GM21723 (cell line): ENCODE data around the gene PLXNA4.

Experiments used
- ATAC-seq: cut with Tn5 transposase; IDR thresholded peaks from one replicate; pipeline ENCODE4 v1.9.1; 2021; ENCODE audit warnings: mild to moderate bottlenecking, moderate library complexity; ENCODE audit not compliant: unreplicated experiment

PLXNA4 gene

DNA sequence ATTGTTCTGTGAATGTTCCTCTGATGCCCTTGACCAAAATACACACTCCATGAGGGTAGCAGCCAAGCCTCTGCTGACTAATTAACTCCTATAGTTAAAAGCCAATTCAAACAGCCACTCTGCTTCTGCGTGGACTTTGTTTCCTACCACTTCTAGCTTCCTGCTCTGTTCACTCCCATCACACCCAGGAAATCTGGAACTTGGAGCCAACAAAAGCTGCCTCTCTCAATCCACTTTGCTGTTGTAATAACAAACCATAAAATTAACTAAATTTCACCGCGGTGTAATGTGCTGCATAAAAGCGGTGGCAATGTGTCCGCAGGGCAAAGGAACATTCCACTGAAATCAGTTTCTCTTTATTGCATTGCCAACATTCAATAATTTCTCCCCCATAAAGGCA is 239.5 kb downstream of the PLXNA4 start:
- ATAC-seq = no peak

DNA sequence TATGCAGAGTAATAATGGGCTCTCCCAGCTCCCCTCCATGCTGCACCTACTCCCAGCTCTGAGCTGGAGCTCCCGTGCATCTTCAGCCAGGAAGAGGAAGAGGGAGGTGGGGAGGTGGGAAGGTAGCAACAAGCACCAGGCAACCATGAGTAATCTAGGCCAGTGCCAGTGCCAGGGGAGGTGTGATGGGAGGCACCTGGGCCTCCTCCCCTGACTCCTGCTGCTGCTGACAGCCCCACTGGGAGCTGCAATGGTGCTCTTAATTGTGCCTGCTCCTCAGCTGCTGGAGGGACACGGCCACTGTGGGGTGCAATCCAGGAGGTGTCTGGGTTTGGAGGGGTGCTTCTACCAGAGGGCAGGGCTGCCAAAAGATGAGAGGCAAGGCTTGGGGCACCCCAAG is 243.0 kb downstream of the PLXNA4 start:
- ATAC-seq = no peak

DNA sequence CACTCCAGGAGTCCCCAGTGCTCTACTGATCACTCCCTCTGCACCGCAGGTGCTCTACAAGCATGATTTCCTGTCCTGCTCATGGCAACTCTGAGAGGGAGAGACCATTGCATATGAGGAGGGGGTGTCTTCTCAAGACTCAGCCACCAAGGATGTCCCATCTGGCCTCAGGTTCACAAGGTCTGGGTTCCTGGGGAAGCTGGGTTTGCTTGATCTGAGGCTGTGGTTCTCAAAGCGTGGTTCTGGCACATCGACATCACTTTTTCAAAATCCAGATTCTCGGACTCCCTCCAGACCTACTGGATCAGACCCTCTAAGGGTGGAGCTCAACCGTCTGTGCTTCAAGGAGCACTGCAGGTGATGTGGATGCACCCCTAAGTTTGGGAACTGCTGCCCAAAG is 247.5 kb downstream of the PLXNA4 start:
- ATAC-seq = no peak

DNA sequence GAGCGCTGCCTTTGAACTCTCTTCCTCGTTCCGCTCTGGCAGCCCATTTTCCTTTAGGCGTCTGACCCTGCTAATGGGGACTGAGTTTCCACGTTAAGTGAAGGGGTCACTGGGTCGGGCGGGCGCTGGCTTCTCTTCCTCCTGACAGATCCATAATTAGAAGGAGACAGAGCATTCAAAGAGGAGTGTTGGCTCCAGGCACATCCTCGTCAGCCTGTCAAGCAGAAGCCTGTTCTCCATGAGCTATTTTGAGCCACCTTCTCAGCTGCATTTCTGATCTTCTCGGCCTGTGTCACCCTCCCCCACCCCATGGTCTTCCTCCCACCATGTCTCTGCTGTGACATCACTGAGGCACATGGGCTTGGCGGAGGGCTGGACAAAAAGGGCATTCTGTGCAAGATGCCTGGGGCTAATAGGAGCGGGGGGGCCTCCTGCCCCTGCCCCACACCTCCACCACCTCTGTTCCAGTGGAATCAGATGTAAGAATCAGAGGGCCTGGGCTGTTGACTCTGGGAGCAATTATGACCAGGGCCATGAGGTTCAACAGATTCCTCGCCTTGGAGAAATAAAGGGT is 248.1 kb downstream of the PLXNA4 start:
- ATAC-seq = no peak

DNA sequence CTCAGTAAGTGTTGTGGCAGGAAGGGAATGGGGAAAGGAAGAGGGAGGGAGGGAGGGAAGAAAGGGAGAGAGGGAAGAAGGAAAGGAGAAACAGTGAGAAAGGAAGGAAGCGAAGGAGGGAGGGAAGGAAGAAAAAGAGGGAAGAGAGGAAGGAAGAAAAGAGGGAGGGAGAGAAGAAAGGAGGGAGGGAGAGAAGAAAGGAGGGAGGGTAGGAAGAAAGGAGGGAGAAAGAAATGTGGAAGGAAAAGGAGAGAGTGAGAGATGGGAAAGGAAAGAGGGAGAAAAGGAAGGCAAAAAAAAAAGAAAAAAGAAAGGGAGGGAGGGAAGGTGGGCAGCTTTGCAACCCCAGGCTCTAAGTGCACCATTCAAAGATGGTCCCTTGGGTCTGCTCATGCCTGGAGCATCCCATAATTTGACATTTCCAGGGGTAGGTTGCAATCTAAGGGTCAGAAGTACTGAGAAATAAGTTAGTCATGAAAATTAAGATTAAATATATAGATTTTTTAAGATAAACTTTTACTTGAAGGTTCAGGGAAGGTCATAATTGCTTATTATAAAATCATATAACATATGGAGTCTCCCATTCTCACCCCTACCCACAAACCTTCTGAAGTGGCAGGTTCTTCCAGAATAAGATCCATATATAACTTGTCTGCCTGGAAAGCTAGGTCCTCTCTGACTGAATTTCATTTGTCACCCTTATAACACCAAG is 249.2 kb downstream of the PLXNA4 start:
- no peak for ATAC-seq

DNA sequence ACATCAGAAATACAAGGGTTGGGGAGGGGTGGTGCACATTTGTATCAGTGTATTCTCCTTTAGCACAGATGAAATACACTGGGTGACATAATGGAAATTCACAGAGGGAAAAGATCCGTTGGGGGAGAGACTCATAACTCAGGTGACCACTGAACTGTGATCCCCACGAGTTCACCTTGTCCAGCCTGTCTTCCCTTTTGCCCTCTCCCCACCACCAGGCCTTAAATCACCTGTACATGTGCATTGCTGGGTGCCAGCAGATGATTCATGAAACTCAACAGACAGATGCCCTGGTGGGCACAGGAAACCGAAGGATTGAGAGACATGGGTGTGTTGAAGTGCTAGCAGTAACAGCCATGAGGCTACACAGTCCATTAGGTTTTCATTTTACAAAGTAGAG is 253.3 kb downstream of the PLXNA4 start:
- ATAC-seq = no peak

DNA sequence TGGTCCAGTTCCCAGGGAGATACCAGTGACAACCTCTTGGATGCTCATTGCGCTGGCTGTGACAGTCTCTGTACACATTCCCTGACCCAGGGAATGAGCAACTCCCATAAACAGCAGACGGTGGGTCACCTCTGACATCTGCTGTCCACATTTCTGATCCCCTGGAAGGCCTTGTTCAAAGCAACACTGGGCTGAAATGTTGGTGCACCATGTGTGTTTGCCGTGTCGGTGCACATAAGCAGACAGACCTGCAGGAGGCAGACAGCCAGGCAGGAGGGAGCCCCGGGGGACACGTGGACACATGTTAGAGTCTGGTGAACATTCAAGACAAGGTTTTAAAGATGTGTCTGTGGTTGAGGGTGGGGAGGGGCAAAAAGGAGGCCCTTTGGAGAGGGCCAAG is 254.9 kb downstream of the PLXNA4 start:
- no peak for ATAC-seq

DNA sequence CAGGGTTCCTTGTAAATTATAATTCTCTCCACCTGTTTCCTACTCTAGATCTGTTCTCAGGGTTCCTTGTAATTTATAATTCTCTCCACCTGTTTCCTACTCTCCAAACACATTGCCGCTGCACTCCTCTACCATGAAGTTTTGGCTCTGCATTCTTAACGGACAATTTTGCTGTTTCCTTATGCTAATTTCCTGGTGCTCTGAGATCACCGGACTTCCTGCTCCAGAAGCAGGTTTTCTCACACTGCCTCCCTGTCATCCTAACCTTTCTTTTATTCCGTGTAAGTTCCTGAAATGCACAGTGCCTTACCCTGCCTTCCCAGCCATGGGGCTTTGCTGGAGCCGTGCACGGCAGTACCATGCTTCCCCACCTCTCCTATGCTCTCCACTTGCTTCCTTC is 256.8 kb downstream of the PLXNA4 start:
- ATAC-seq = no peak

DNA sequence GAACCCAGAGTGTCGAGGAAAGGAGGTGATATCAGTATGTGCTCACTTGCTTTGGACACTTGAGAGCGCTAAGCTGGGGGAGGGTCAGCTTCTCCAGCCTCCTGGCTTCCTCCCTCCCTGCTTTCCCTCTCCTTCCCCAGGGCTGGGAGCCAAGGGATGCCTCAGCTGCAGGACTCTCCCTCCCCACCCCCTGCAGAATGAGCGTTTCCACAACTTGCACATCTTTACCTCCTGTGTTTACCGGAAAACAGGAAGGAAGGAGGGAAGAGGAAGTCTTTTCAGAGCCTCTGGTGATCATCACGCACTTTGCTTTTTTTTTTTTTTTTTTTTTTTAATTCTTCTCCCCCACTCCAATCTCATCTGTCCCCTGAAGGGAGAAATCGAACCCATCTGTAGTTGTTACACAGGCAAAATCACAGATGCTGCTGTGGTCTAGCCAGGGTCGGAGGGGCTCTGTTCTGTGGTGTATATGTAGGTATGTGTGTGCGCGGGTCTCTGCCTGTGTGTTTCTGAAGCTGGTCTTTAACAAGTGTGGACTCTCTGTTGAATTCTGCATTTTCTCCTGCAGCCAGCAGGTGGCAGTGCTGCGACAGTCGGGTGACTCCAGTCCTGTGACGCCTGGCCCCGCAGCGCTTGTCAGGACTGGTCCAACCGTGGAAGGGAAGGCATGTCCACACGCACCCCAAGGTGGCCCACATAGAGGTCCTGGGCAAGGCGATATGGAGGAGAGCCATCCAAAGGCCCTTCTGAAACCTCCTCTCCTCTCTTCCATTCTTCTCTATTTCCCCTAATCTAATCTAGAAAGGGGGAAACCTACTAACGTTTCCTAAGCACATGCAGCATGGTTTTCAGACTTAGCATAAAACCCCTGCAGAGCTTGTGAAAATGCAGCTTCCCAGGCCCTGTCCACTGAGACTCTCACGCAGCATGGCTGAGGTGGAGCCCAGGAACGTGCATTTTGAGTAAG is 257.6 kb downstream of the PLXNA4 start:
- peak; percentile 92 for ATAC-seq

DNA sequence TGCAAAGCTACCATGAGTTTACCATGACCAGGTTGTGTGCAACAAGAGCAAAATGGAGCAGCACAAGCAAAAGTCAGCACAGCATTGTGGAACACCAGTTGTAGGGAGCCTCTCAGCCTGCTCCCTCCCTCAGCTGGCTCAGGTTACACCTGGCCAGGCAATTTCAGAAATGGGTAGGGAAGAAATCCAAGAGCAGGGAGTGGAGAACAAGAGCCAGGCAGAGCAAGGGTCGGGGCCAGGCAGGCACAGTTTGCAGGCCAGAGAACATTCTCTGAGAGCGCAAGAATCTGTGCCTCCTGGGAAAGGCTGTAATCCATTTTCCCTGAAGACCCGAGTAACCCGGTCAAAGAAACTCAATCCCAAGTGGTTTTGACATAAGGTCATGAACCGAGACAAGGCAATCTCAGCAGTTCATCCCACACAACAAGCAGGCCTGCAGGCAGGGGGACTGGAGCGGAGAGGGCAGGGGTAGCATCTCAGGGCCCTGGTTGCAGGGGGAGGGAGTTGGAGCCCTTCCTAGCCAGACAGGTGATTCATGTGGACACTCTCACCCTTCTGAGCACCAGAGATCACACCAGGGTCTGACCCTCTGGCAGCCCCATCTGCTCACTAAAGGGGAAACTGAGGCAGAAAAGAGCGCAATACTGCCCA is 258.4 kb downstream of the PLXNA4 start:
- ATAC-seq = no peak

DNA sequence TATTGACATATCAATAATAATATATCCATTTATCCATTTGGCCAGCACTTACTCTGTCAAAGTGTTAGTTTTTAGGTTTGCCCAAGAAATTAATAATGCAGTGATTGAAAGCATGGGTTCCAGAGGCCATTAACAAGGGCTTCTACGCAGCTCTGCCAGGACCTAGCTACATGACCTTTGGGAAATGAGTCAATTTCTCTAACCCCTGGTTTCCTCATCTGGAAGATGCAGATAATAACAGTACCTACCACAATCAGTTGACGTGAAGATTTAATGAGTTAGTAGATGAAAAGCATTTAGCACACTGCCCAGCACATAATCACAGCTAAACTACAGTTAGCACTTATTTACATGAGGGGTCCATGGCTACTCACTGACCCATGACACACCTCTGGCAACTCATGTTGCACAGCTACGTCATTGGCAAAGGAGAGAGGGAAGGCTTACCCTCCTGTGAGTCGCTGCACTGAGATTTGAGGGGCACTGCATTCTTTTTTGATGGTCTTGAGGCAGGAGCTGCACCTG is 263.7 kb downstream of the PLXNA4 start:
- no peak for ATAC-seq

DNA sequence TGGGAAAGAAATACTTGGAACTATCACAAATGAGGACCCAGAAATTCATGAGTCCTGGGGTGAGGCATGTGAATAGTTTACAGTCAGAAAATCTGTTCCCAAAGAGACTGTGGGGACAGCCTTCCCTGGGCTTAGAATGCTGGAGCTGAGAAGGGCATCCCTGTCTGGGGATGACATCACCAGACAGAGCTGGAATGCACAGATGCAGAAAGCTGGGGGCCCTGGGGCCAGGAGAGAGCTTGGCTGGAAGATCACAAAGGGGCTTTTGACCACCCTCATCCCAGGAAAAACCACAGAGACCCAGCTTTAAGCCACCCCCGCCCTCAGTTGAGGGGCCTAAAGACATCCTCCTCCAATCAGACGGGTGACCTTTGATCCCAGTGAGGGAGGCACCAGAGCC is 264.5 kb downstream of the PLXNA4 start:
- ATAC-seq = no peak

DNA sequence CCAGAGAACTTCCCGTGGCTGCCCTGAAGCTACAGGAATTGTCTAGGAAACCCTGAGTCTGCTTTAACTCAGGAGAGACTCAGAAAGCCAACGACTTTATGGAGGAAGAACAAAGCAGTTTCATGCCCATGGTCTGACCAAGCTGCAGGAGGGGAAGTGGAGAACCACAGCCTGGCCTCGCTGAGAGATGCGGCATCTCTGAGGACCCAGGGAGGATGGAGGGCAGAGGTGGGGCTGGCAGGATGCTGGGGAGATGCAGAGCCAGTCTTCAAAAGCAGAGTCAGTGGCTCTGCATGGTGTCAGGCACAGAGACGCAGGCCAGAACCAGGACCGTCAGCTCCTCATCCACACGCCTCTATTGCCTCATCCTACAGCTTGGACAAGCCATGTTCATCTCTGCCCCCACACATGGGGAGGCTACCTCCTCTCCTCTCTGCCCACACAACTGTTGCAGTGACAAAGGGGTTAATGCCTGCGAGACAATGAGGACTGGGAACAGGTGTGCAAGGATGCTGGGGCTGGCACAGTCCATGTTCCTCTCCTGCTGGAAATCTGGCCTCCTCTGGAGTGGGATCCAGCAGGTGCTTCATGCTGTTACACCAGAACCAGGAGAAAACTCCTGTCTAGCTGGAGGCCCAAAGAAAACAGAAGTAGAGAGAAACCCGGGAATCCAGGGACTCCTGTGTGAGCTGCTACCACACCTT is 267.0 kb downstream of the PLXNA4 start:
- no peak for ATAC-seq

DNA sequence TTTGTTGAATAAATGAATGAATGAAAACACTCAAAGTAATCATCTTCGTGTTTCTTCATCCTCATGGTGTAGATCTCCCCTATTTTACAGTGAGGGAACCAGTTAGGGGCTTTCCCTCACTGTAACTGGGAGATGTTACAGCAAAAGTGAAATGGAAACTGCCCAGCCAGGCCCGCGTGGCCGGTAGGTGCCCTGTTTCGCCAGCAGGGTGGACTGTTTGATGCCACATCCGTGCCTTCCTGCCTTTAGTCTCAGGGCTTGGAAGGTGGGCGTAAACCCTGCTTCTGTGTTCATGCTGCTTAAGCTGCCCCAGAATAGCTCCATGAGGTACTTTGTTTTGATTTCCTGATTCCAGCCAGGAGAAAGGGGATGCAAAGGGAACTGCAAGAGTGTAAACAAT is 268.8 kb downstream of the PLXNA4 start:
- no peak for ATAC-seq

DNA sequence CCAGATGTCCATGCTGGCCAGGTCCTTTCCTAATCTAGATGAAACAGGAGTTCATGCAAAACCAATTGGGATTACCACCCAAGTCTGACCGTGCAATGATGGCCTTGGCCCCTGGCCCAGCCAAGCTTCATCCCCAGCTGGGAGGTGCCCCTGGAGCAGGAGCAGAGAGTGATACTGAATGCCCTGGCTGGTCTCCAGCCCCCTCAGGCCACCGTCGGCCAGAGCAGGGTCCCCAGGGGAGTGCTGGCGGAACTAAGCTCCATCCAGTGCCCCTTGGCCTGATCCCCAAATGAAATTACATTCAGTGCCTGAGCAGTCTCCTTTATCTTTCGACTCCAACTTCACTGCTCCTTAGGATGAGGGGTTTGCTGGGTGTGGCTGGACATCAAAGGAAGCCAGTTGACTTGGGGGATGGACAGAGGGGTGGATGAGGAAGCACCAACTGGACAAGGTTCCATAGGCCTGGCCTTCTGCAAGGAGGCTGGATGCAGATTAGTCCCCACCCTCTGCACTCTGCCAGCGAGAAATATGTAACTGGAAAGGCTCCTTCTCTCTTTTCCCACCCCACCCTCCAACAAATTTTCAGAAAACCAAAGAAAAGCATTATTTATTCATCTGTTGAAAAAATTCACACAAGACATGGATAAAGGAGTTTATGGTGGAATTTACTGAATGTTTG is 275.5 kb downstream of the PLXNA4 start:
- no peak for ATAC-seq

DNA sequence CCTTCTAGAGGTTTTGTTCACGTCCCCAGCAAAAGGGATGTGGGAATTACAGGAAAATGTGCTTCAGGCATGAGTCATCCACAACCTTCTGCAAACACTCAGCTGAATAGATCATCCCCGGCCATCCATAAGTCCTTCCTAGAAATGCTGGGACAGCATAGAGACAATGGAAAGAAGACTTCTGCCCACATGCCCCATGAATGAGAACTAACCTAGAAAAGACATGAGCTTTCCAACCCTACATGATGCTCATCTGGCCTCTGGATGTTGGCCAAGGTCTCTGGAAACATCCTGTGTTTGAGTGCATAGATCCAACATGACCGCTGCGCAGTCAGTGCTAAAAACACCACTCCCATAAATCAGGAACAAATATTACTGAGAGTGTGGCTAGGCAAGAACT is 277.5 kb downstream of the PLXNA4 start:
- ATAC-seq = no peak

DNA sequence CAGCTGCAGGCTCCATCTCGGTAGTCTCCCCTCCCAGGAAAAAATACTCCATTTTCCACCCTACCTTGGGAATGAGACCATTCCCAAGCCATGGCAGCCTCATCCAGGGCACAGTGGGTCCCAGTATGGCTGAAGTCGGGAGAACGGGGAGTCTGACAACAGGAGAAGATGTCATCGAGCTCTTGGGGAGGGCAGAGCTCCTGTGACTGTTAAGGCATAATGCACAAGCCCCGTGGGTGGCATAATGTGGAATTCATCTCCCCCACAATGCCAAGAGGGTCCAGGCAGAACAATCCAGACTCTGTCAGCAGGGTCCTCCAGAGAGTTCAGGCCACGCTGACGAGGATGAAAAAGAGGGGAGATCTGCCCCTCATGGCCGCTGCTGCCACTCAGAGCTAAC is 279.4 kb downstream of the PLXNA4 start:
- no peak for ATAC-seq

DNA sequence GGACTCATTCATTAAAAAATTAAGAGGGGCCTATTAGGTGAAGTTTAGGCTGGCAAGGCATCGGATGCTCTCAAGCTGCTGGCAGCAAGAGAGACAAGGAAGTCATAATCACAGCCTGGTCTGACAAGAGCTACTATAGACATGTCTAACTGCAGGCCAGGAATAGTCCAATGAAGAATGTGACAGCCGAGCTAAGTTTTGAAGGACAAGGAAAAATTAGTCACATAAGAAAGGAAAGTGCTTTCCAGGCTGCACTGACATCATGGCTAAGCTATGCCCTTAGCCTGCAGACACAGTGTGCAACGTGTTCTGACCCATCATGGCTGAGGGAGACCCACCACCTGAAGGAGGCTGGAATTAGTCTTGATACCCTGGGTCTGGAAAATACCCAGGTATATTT is 281.1 kb downstream of the PLXNA4 start:
- no peak for ATAC-seq

DNA sequence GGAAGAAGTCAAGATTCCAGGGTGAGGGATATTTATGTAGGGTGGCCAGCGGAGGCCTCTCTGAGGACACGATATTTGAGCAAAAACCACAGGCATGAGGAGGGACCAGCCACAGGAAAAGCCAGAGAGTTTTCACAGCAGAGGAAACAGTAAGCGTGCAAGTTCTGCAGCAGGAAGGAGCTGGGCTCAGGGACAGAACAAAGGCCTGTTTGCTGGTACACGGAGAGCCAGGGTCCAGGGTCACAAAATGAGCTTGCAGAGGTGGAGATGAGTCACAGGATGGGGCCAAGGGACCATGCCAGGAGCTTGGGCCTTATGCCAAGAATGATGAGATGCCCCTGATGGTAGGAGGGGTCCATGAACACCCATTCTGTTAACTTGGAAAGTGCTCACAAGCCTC is 283.5 kb downstream of the PLXNA4 start:
- ATAC-seq = no peak

DNA sequence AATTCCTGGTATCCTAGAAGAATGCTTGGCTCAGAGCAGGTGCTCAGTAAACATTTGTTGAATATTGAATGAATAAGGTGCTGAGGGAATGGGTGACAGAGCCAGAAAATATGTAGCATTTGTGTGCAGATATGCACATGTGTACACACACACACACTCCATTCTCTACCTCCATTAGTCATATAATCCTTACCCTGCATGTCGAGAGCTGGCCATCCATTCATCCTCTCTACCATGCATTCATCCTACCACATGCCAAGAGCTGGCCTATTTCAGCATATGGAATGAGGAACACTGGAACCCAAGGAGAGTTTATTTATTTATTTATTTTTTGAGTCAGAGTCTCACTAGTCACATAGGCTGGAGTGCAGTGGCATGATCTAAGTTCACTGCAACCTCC is 284.8 kb downstream of the PLXNA4 start:
- no peak for ATAC-seq
